HepG2 (cell line): ENCODE measurements around the gene CSNK2B. TPM values are rescaled to one million over a fixed set of nuclear protein-coding genes. Genes with fewer than 3 reads are reported as not detected.

Experiments
- CREBL2 ChIP-seq: sonication (generic); formaldehyde crosslinking; IDR thresholded peaks from 2 replicates; pipeline ENCODE4 v1.8.1; 2023; ENCODE audit warnings: missing genetic modification reagents, mild to moderate bottlenecking, borderline replicate concordance
- CTCF ChIP-seq: sonication (generic); formaldehyde crosslinking; IDR thresholded peaks from 2 replicates; pipeline ENCODE4 v1.5.0; 2020; ENCODE audit warnings: mild to moderate bottlenecking, missing genetic modification reagents, moderate library complexity
- MXD1 ChIP-seq: sonication (generic); formaldehyde crosslinking; IDR thresholded peaks from 2 replicates; pipeline ENCODE4 v1.4.0; 2020; ENCODE audit warnings: mild to moderate bottlenecking, missing genetic modification reagents
- NPAS2 ChIP-seq: sonication (generic); formaldehyde crosslinking; IDR thresholded peaks from 2 replicates; pipeline ENCODE4 v1.8.0; 2022; ENCODE audit warnings: mild to moderate bottlenecking, missing genetic modification reagents, borderline replicate concordance
- PATZ1 ChIP-seq: sonication (generic); formaldehyde crosslinking; IDR thresholded peaks from 2 replicates; pipeline ENCODE4 v1.4.0; 2020; ENCODE audit warnings: missing genetic modification reagents
- PAWR ChIP-seq: sonication (generic); formaldehyde crosslinking; IDR thresholded peaks from 2 replicates; pipeline ENCODE4 v1.4.0; 2020; ENCODE audit warnings: missing genetic modification reagents, mild to moderate bottlenecking, borderline replicate concordance
- PITX1 ChIP-seq: sonication (generic); formaldehyde crosslinking; IDR thresholded peaks from 2 replicates; pipeline ENCODE4 v1.5.1; 2020; ENCODE audit warnings: mild to moderate bottlenecking, missing genetic modification reagents
- RFXANK ChIP-seq: IDR thresholded peaks from 2 replicates; pipeline ENCODE4 v1.6.1; 2016
- ZNF276 ChIP-seq: sonication (generic); formaldehyde crosslinking; IDR thresholded peaks from 2 replicates; pipeline ENCODE4 v1.4.0; 2020; ENCODE audit warnings: mild to moderate bottlenecking, low read depth, missing genetic modification reagents
- ZNF318 ChIP-seq: sonication (generic); formaldehyde crosslinking; IDR thresholded peaks from 2 replicates; pipeline ENCODE4 v1.4.0; 2020; ENCODE audit warnings: mild to moderate bottlenecking, missing genetic modification reagents
- ZNF749 ChIP-seq: sonication (generic); formaldehyde crosslinking; IDR thresholded peaks from 2 replicates; pipeline ENCODE4 v1.8.0; 2022; ENCODE audit warnings: mild to moderate bottlenecking, missing genetic modification reagents, moderate library complexity, borderline replicate concordance
- ZNF780A ChIP-seq: sonication (generic); formaldehyde crosslinking; IDR thresholded peaks from 2 replicates; pipeline ENCODE4 v1.8.0; 2022; ENCODE audit warnings: mild to moderate bottlenecking, missing genetic modification reagents, moderate library complexity
- polyA plus RNA-seq, 8 experiments: library from polyadenylated mRNA; depleted of rRNA in 3 of 8; stranded (reverse) in 7 of 8; unstranded in 1 of 8; fragments of >200 nt; fragmentation: Illumina TruSeq in 4 of 8; extraction: Trizol in 4 of 8; gene quantifications; 2 replicates each; pipeline versions ENCODE4 v1.2.1 to v1.2.3, GENCODE V29; 2011 to 2016; ENCODE audit warnings: low read depth in 4 of 8, missing spikeins in 1 of 8, mixed read lengths in 1 of 8; ENCODE audit not compliant: insufficient read depth in 1 of 8
- total RNA-seq, 5 experiments: library from RNA; depleted of rRNA; stranded (reverse); fragments of >200 nt; fragmentation: Illumina TruSeq; extraction: Trizol; gene quantifications; 2 replicates each; pipeline ENCODE4 v1.2.3, GENCODE V29; 2016; ENCODE audit warnings: low read depth in 1 of 5

The CSNK2B gene
- total and polyA plus RNA-seq, 2 of the 13 experiments (the other 11 are each of a cell fraction or from before 2014, with no cell fraction given): 111 to 296 TPM

GRCh38 chr6:31665501-31666336 lies at the start of gene CSNK2B (continued):
- TF ChIP-seq ZNF318 (CRISPR knock-in tag) (no peak), ZNF780A (no peak), NPAS2 (no peak), PAWR (CRISPR knock-in tag) (0 out of 2 replicates have a peak, but pooled peaks have one; percentile 68), PITX1 (CRISPR knock-in tag) (peak; percentile 71; the same call in 1 of the 2 replicates), CREBL2 (CRISPR knock-in tag) (no peak; the same call in 1 of the 2 replicates), CTCF (CRISPR knock-in tag) (peak; percentile 21), PATZ1 (CRISPR knock-in tag) (peak; percentile 96), ZNF749 (CRISPR knock-in tag) (no peak), ZNF276 (CRISPR knock-in tag) (no peak), RFXANK (peak; percentile 58; the same call in 1 of the 2 replicates), MXD1 (peak; percentile 76)
